DMS153 (cell line): ENCODE data around the gene MTA1.

Experiments used
- DNase-seq: peaks from one replicate; lab custom pipeline; 2025; lab: John Stamatoyannopoulos, UW

Gene MTA1

GRCh38 chr14:105465209-105466031 is 45.8 kb downstream of the MTA1 start:
- no peak for DNase-seq

- DNase-seq: no peak
Observed at GRCh38 chr14:105466531-105467248, 47.1 kb downstream of the MTA1 start.

DNA sequence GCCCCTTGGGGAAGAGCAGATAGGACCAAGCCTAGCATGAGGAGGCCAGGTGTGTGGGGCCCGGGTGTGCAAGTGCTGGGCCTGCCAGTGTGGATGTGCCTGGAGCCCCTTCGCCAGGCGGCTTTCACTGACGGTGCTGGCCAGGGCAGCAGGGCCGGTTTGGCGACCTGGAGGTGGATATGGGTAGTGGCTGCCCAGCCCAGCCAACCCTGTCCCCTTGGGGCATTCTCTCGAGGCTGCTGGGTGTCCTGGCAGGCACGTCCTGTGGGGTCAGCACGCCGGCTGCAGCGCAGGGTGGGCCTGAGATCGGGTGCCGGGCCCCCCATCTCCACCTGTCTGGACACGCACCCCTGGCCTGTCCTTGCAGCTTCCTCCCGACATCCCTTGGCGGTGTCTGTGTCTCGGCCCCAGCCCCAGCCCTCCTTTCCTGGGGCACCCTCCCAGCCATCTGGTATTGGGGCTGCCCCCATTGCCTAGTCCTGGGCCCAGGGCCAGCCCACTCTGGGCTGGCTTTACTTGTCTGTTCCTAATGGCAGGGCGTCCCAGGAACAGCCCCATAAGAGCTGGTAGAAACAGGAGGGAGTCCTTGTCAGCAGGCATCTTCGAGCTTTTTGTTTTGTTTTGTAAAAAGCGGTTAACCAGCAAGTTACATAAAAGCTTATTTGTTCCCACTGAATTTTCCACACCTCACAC is 47.8 kb downstream of the MTA1 start:
- no peak for DNase-seq

DNA sequence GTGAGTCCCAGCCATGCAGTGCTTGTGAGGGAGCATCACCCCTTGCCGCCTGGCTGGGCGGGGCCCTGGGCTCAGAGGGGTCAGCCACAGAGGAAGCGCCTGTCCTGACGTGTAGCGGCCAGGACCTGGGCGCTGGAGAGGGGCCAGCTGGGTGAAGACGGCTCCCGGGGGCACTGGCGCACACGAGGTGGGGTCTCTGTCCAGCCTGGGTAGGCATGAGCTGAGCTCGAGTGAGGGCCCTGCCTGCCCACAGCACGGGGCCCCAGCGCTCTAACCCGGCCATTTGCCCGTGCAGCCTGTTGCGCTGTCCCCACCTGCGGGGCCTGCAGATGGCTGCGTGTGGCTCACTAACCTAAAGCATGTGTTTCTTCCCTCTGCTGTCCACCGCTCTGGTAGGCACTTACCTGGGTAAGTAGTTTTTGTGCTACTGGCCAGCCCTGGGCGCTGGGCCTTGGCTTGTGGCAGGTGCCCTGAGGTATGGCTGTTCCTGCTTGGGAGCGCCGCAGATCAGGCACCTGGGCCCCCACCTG is 48.4 kb downstream of the MTA1 start:
- no peak for DNase-seq

DNA sequence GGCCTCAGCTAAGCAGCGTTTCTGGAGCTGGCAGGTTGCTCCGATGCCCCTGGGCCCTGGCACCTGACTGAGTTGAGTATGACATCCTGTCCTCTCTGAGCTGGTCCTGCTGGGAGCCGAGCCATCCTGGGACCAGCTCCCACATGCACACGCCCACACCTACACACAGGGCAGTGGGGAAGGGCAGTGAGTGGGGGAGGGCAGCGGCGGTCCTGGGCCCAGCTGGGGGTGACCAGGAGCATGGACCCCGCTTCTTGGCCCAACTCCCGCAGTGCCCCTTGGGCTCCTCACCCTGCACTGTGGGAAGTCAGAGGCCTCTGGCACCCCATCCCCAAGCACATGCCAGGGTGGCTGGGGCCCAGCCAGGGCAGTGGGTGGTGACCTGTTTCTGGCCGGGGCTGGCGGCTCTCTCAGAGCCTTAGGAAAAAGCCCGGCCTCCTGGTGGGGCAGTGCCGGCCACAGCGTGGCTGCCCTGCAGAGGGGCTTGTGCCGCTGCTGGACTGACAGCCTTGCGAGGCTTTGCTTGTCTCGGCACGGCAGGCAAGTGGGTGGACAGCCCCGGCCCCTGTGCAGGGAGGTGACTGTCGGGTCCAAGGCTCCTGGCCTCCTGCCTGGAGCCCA is 49.1 kb downstream of the MTA1 start:
- no peak for DNase-seq

DNA sequence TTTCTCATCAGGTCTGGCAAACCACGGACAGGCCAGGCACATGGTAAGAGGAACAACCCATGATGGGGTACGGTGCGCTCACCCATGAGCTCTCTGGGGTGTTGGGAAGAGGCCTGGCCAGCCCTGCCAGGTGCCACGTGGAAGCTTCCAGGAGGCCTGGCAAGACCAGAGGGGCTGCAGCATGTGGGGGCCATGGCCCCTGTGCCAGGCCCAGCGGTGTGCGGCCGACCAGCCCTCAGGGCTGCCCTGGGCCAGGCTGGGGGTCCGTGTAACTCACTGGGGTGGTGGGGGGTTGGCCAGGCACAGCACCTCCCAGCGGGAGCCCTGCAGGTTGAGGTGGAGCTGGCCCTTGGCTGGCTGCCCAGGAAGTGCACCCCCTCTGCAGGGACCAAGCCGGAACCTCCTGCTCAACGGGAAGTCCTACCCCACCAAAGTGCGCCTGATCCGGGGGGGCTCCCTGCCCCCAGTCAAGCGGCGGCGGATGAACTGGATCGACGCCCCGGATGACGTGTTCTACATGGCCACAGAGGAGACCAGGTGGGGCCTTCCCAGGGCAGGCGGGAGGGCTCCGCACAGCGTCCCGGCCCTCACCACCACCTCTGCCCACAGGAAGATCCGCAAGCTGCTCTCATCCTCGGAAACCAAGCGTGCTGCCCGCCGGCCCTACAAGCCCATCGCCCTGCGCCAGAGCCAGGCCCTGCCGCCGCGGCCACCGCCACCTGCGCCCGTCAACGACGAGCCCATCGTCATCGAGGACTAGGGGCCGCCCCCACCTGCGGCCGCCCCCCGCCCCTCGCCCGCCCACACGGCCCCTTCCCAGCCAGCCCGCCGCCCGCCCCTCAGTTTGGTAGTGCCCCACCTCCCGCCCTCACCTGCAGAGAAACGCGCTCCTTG is 50.1 kb downstream of the MTA1 start:
- no peak for DNase-seq

- no peak for DNase-seq
Observed at GRCh38 chr14:105470350-105471296, 51.0 kb downstream of the MTA1 start.

GRCh38 chr14:105471297-105471821 is 51.7 kb downstream of the MTA1 start:
- no peak for DNase-seq

- DNase-seq: no peak
Observed at GRCh38 chr14:105471823-105472485, 52.3 kb downstream of the MTA1 start.

DNA sequence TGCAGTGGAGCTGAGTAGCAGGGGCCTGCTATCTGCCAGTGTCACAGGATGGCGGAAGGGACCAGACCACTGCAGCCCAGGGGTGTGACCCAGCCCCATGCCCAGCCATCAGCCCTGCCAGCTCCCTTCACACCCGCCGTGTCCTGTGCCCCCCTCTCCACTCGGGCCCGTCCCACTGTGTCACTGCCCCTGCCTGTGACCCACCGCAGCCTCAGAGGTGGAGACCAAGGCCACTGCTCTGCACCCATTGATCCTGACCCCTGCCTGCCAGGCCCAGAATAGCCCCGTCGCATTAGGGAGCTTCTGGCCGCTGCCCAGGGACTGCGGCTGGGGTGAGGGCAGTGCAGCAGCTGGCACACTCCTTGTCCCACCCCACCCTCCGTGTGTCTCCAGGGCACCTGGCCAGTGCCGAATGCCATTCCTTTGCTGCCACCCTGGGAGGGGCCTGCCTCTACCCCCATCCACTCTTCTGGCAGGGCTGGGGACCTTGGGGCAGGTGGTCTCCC is 52.9 kb downstream of the MTA1 start:
- DNase-seq: no peak

- no peak for DNase-seq
Observed at GRCh38 chr14:105473033-105473676, 53.5 kb downstream of the MTA1 start.

GRCh38 chr14:105473677-105474482 is 54.3 kb downstream of the MTA1 start:
- DNase-seq: peak; percentile 48

GRCh38 chr14:105474483-105475268 is 55.0 kb downstream of the MTA1 start, which contains the start of gene CRIP2:
Gene CRIP2, plus strand, starts transcription at chr14:105474821. Its CDS starts 42 bp downstream, at chr14:105474863.
- no peak for DNase-seq

- no peak for DNase-seq
Observed at GRCh38 chr14:105475269-105476096, 55.9 kb downstream of the MTA1 start.

DNA sequence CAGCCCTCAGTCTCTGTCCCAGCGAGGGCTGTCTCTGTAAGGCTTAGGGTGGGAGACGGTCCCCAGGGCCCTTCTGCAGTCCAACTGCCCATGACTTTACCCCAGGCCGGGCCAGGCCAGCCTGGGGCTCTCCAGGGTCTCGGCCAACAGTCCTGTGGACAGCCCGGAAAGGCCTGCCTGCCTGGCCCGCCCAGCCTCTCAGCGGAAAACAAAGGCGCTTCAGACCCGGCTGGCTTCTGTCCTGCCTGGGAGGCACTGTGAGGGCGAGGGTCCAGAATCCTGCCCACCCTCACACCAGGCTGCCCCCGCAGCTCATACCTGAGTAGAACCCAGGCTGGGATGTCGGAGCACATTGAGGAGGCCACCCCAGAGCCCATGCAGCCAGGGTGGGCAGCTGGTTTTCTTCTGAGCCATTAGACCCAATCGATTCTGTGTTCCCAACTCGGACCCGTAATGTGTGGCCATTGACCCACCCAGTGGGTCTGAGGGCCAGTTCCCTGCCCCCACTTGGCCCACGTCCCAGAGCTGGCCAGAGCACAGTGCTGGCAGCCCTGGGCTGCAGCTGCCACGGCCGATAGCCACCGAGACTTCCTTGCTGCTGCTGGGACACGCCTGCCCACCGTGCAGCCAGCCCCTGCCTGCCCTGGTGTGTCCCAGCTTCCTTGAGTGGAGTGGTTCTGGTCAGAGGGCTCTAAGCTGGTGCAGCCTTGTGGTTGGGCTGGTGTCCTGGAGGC is 56.6 kb downstream of the MTA1 start:
- no peak for DNase-seq
